Astrocyte (in vitro differentiated cells and primary cell): Measurements from ENCODE around the gene DNER. TPM values are rescaled to one million over a fixed set of nuclear protein-coding genes. Genes with fewer than 3 reads are reported as not detected.
A peak's percentile ranks its signal among the peaks of the same experiment; 100 is the strongest.

ENCODE experiments used
- DNase-seq: peaks from one replicate; pipeline ENCODE4 v3.0.0-alpha.2; 2010; ENCODE audit warnings: low read depth
- FAIRE-seq: peaks from 2 replicates; lab custom pipeline; 2011; peaks lifted over from hg19 to GRCh38; lab: Jason Lieb, UNC
- H2AFZ ChIP-seq: 2 replicates; pipeline ENCODE4 v1.6.0; 2012; ENCODE audit warnings: low read depth, low read length, inconsistent platforms
- H3K27ac ChIP-seq: 2 replicates; pipeline ENCODE4 v1.5.1; 2011; ENCODE audit warnings: low read depth, low read length, inconsistent platforms
- H3K27me3 ChIP-seq: 2 replicates; pipeline ENCODE4 v1.6.0; 2011; ENCODE audit warnings: low read length, inconsistent platforms; ENCODE audit not compliant: insufficient read depth
- H3K36me3 ChIP-seq: 2 replicates; pipeline ENCODE4 v1.5.1; 2011; ENCODE audit warnings: low read length, inconsistent platforms; ENCODE audit not compliant: insufficient read depth
- H3K4me1 ChIP-seq: 2 replicates; pipeline ENCODE4 v1.5.1; 2011; ENCODE audit warnings: low read length, inconsistent platforms; ENCODE audit not compliant: insufficient read depth
- H3K4me2 ChIP-seq: 2 replicates; pipeline ENCODE4 v1.6.0; 2012; ENCODE audit warnings: low read length, inconsistent platforms
- H3K4me3 ChIP-seq: 2 replicates; pipeline ENCODE4 v1.5.1; 2011; ENCODE audit warnings: low read depth, mild to moderate bottlenecking, low read length, inconsistent platforms; ENCODE audit not compliant: insufficient read depth
- H3K79me2 ChIP-seq: 2 replicates; pipeline ENCODE4 v1.6.0; 2012; ENCODE audit warnings: mild to moderate bottlenecking, low read length, inconsistent platforms; ENCODE audit not compliant: insufficient read depth
- H3K9ac ChIP-seq: 2 replicates; pipeline ENCODE4 v1.6.0; 2012; ENCODE audit warnings: mild to moderate bottlenecking, low read length, inconsistent platforms
- H3K9me3 ChIP-seq: 2 replicates; pipeline ENCODE4 v1.5.1; 2012; ENCODE audit warnings: low read depth, mild to moderate bottlenecking, low read length, inconsistent platforms; ENCODE audit not compliant: insufficient read depth
- H4K20me1 ChIP-seq: 2 replicates; pipeline ENCODE4 v1.6.0; 2012; ENCODE audit warnings: low read length, inconsistent platforms; ENCODE audit not compliant: insufficient read depth
- H3K27ac Mint-ChIP-seq: one replicate; pipeline ENCODE4 v1.8.0; 2021; ENCODE audit warnings: mild to moderate bottlenecking, mixed read lengths; ENCODE audit not compliant: unreplicated experiment
- H3K27me3 Mint-ChIP-seq: one replicate; pipeline ENCODE4 v1.8.0; 2021; ENCODE audit warnings: low read depth, mixed read lengths; ENCODE audit not compliant: unreplicated experiment
- H3K36me3 Mint-ChIP-seq: one replicate; pipeline ENCODE4 v1.8.0; 2021; ENCODE audit warnings: low read depth, mixed read lengths; ENCODE audit not compliant: unreplicated experiment
- H3K4me1 Mint-ChIP-seq: one replicate; pipeline ENCODE4 v1.8.0; 2021; ENCODE audit warnings: low read depth, mixed read lengths; ENCODE audit not compliant: unreplicated experiment
- H3K4me3 Mint-ChIP-seq: one replicate; pipeline ENCODE4 v1.8.0; 2021; ENCODE audit warnings: mild to moderate bottlenecking, moderate library complexity, mixed read lengths; ENCODE audit not compliant: unreplicated experiment
- H3K9me3 Mint-ChIP-seq: one replicate; pipeline ENCODE4 v1.8.0; 2021; ENCODE audit warnings: mild to moderate bottlenecking, mixed read lengths; ENCODE audit not compliant: unreplicated experiment
- CTCF ChIP-seq: IDR thresholded peaks from 2 replicates; pipeline ENCODE4 v1.5.1; 2011; ENCODE audit warnings: low read depth, mild to moderate bottlenecking, inconsistent platforms, low read length, moderate library complexity; ENCODE audit not compliant: insufficient read depth
- EZH2 ChIP-seq: IDR thresholded peaks from 2 replicates; pipeline ENCODE4 v1.6.1; 2012; ENCODE audit warnings: mild to moderate bottlenecking, low read length, inconsistent platforms; ENCODE audit not compliant: insufficient read depth
- total RNA-seq: library from RNA; stranded (reverse); gene quantifications from 2 replicates; pipeline ENCODE4 v1.2.1, GENCODE V29; 2021

DNER gene
- total RNA-seq, 1 donor from 2014 or later, result 1.0 TPM

GRCh38 chr2:229313591-229313990, 400.8 kb downstream of the DNER start:
- H3K27me3 Mint-ChIP-seq, result peaks cover 3% of the 10 kb centered on the region
- H3K9me3 Mint-ChIP-seq, result no peaks in the 10 kb centered on the region
- no peaks in the 10 kb centered on the region for H3K36me3 Mint-ChIP-seq
- H3K4me3 Mint-ChIP-seq, result no peak overlapping the region
- H3K4me1 Mint-ChIP-seq, result no peaks in the 10 kb centered on the region
- H3K27ac Mint-ChIP-seq, result no peak overlapping the region
- DNase-seq, result peak; percentile 65
- Histone ChIP-seq H3K9ac (peak overlapping the region; percentile 12), H3K79me2 (no peaks in the 10 kb centered on the region), H3K4me2 (no peak overlapping the region), H3K27me3 (no peaks in the 10 kb centered on the region), H4K20me1 (no peaks in the 10 kb centered on the region), H3K4me1 (peaks cover 4% of the 10 kb centered on the region), H3K4me3 (no peak overlapping the region), H3K9me3 (no peaks in the 10 kb centered on the region), H3K27ac (no peak overlapping the region), H3K36me3 (no peaks in the 10 kb centered on the region), H2AFZ (no peak overlapping the region)
- no peak for FAIRE-seq
- TF ChIP-seq EZH2, result no peak
- no peak for TF ChIP-seq CTCF

Other genes starting within 250 kb of the DNER start
- gene TRIP12, start 207.5 kb upstream of the DNER start, total RNA-seq, result 366 and 379 TPM in 2 replicates
- gene FBXO36, start 207.9 kb upstream of the DNER start, total RNA-seq, result 1.9 and 2.8 TPM in 2 replicates